ACC112 (cell line): ENCODE measurements around the gene ZEB2.
A peak's percentile ranks its signal among the peaks of the same experiment; 100 is the strongest.

Experiments used
- H2AFZ ChIP-seq: fragments of 200-600 bp; sonication (generic); one replicate; pipeline ENCODE4 v1.6.0; 2017; ENCODE audit warnings: antibody characterized with exemption, low read length; ENCODE audit not compliant: unreplicated experiment
- H3K27ac ChIP-seq: fragments of 200-600 bp; sonication (generic); 2 replicates; pipeline ENCODE4 v1.5.1; 2014; ENCODE audit warnings: low read depth, mild to moderate bottlenecking, antibody characterized with exemption, low read length, moderate library complexity
- H3K27me3 ChIP-seq: fragments of 200-600 bp; sonication (generic); 2 replicates; pipeline ENCODE4 v1.6.1; 2014; ENCODE audit warnings: mild to moderate bottlenecking, antibody characterized with exemption, low read length, moderate library complexity, mixed read lengths; ENCODE audit not compliant: insufficient read depth
- H3K36me3 ChIP-seq: fragments of 200-600 bp; sonication (generic); 2 replicates; pipeline ENCODE4 v1.6.1; 2016; ENCODE audit warnings: mild to moderate bottlenecking, antibody characterized with exemption, low read length, moderate library complexity, mixed read lengths; ENCODE audit not compliant: insufficient read depth
- H3K4me1 ChIP-seq: fragments of 200-600 bp; sonication (generic); one replicate; pipeline ENCODE4 v1.6.1; 2016; ENCODE audit warnings: low read length, mixed read lengths; ENCODE audit not compliant: insufficient read depth, unreplicated experiment, control insufficient read depth
- H3K4me3 ChIP-seq: fragments of 200-600 bp; sonication (generic); 2 replicates; pipeline ENCODE4 v1.5.1; 2014; ENCODE audit warnings: mild to moderate bottlenecking, low read depth, low read length
- H3K79me2 ChIP-seq: fragments of 200-600 bp; sonication (generic); one replicate; pipeline ENCODE4 v1.6.0; 2016; ENCODE audit warnings: low read length; ENCODE audit not compliant: control insufficient read depth, unreplicated experiment, insufficient read depth

Gene ZEB2

GRCh38 chr2:144512891-144513351, 7.0 kb downstream of the ZEB2 start:
- Histone ChIP-seq H3K27ac (peak overlapping the region; percentile 91), H3K79me2 (peaks cover 100% of the 10 kb centered on the region), H3K36me3 (no peaks in the 10 kb centered on the region), H3K27me3 (no peaks in the 10 kb centered on the region), H2AFZ (no peak overlapping the region), H3K4me3 (peak overlapping the region; percentile 88), H3K4me1 (peaks cover 56% of the 10 kb centered on the region)

GRCh38 chr2:144512470-144512869, 7.4 kb downstream of the ZEB2 start:
- Histone ChIP-seq H3K4me1 (peaks cover 56% of the 10 kb centered on the region), H3K36me3 (no peaks in the 10 kb centered on the region), H3K79me2 (peaks cover 100% of the 10 kb centered on the region), H3K4me3 (peak overlapping the region; percentile 88), H3K27ac (peak overlapping the region; percentile 91), H3K27me3 (no peaks in the 10 kb centered on the region), H2AFZ (no peak overlapping the region)

GRCh38 chr2:144511937-144512336, 8.0 kb downstream of the ZEB2 start:
- Histone ChIP-seq H3K27ac (peak overlapping the region; percentile 91), H3K4me3 (peak overlapping the region; percentile 88), H3K36me3 (no peaks in the 10 kb centered on the region), H3K27me3 (no peaks in the 10 kb centered on the region), H2AFZ (no peak overlapping the region), H3K79me2 (peaks cover 100% of the 10 kb centered on the region), H3K4me1 (peaks cover 59% of the 10 kb centered on the region)

GRCh38 chr2:144511226-144511810, 8.6 kb downstream of the ZEB2 start:
- Histone ChIP-seq H3K36me3 (no peaks in the 10 kb centered on the region), H3K79me2 (peaks cover 100% of the 10 kb centered on the region), H3K4me1 (peaks cover 65% of the 10 kb centered on the region), H3K4me3 (peak overlapping the region; percentile 88), H2AFZ (no peak overlapping the region), H3K27me3 (no peaks in the 10 kb centered on the region), H3K27ac (peak overlapping the region; percentile 91)

GRCh38 chr2:144510294-144510991, 9.5 kb downstream of the ZEB2 start:
- H3K36me3 ChIP-seq = no peaks in the 10 kb centered on the region
- peaks cover 74% of the 10 kb centered on the region for H3K4me1 ChIP-seq
- H2AFZ ChIP-seq = no peak overlapping the region
- peak overlapping the region; percentile 91 for H3K27ac ChIP-seq
- peaks cover 100% of the 10 kb centered on the region for H3K79me2 ChIP-seq
- peak overlapping the region; percentile 88 for H3K4me3 ChIP-seq
- H3K27me3 ChIP-seq = no peaks in the 10 kb centered on the region

GRCh38 chr2:144509879-144510221, 10.1 kb downstream of the ZEB2 start:
- no peak overlapping the region for H2AFZ ChIP-seq
- no peaks in the 10 kb centered on the region for H3K36me3 ChIP-seq
- peak overlapping the region; percentile 88 for H3K4me3 ChIP-seq
- peak overlapping the region; percentile 91 for H3K27ac ChIP-seq
- peaks cover 100% of the 10 kb centered on the region for H3K79me2 ChIP-seq
- H3K4me1 ChIP-seq = peaks cover 79% of the 10 kb centered on the region
- H3K27me3 ChIP-seq = no peaks in the 10 kb centered on the region

GRCh38 chr2:144509001-144509878, 10.7 kb downstream of the ZEB2 start:
- Histone ChIP-seq H3K27ac (peak overlapping the region; percentile 91), H3K4me1 (peaks cover 79% of the 10 kb centered on the region), H3K79me2 (peaks cover 100% of the 10 kb centered on the region), H3K27me3 (no peaks in the 10 kb centered on the region), H3K4me3 (peak overlapping the region; percentile 88), H3K36me3 (no peaks in the 10 kb centered on the region), H2AFZ (no peak overlapping the region)

GRCh38 chr2:144508172-144508851, 11.6 kb downstream of the ZEB2 start:
- H3K79me2 ChIP-seq = peaks cover 100% of the 10 kb centered on the region
- H3K36me3 ChIP-seq = no peaks in the 10 kb centered on the region
- H3K27ac ChIP-seq = peak overlapping the region; percentile 91
- no peaks in the 10 kb centered on the region for H3K27me3 ChIP-seq
- H3K4me3 ChIP-seq = peak overlapping the region; percentile 88
- H2AFZ ChIP-seq = no peak overlapping the region
- peaks cover 82% of the 10 kb centered on the region for H3K4me1 ChIP-seq

- H3K27me3 ChIP-seq = no peaks in the 10 kb centered on the region
- no peaks in the 10 kb centered on the region for H3K36me3 ChIP-seq
- peaks cover 78% of the 10 kb centered on the region for H3K4me1 ChIP-seq
- H2AFZ ChIP-seq = no peak overlapping the region
- H3K27ac ChIP-seq = peak overlapping the region; percentile 91
- H3K4me3 ChIP-seq = peak overlapping the region; percentile 88
- peaks cover 100% of the 10 kb centered on the region for H3K79me2 ChIP-seq
Measured at GRCh38 chr2:144507441-144508171, 12.3 kb downstream of the ZEB2 start.
